SIG-M5 treated with dmso at 0.1 percent for 504 hours (cell line): ENCODE data around the gene AGAP3.

Experiments used
- DNase-seq: peaks from one replicate; lab custom pipeline; 2025; ENCODE audit not compliant: unreplicated experiment; lab: John Stamatoyannopoulos, UW

Gene AGAP3

DNA sequence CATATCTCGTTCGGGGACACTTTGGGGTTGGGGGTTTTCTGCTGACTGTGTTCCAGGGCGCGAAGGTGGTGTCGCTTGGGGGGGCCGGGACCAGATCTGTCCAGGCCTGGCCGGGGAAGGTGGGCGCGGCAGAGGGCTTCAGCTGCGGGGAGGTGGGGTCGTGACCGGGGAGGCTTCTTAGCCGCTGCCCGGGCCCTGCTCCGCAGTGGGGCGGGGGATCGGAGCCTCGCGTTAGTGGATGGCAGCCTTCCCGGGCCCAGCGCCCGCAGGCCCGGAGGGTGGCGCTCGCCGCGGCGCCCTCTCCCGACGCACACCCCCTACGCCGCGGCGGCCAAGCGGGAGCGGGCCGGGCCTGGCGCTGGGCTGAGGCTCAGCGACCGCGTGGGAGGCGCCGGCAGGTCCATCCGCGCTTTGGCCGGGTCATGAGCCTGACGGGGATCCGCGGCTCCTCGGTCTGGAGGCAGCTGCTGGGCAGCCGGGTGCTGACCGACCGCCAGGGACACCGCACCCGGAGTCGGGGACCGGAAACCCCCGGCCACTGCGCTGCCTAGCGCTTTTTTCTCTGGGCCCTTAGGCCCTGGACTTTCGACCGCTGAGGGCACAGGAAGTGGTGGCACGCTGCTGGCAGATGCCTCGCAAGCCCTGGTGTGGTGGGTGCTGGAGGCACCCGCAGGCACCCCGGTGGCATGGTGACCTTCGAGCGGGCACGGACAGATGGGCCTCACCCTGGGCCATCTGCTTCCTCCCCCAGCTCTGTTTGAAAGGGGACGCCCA, 1.2 kb downstream of the AGAP3 start:
- no peak for DNase-seq

DNA sequence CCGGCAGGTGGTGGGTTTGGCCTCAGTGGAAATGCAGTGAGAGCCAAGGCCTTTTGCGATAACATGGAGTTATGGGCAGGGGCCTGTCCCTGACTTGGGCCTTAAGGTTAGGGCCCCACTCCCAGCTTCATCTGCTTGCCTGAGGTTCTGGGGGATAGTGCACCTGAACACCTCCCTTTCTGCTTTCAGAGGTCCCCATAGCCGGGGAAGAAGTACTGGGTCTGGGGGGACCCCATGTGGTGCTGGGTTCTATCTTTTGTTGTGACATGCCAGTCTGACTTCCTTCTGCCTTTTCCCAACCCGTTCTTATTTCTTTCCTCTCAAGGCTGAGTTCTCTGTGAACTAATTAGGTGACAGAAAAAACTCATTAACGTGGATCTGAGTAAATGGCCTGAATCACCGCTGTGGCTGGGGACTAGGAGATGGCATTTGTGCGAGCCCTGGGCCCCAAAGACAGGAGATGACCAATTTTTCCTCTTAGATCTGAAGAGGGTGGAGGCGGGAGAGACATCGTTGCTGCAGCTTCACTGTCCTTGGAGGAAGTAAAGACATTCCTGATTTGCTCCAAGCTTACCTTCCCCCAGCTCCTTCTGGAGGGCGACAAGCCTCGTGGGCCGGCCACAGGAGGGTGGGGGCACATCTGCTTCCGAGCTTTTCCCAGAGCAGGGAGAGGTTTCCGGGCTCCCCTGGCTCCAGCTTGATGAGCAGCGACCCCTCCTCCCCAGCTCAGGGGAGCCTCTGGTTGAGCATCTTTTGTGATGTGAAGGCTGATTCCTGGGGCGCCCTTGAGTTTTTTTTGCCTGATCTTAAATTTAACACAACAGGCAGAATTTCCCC, 2.0 kb downstream of the AGAP3 start:
- DNase-seq: peak; percentile 49

DNA sequence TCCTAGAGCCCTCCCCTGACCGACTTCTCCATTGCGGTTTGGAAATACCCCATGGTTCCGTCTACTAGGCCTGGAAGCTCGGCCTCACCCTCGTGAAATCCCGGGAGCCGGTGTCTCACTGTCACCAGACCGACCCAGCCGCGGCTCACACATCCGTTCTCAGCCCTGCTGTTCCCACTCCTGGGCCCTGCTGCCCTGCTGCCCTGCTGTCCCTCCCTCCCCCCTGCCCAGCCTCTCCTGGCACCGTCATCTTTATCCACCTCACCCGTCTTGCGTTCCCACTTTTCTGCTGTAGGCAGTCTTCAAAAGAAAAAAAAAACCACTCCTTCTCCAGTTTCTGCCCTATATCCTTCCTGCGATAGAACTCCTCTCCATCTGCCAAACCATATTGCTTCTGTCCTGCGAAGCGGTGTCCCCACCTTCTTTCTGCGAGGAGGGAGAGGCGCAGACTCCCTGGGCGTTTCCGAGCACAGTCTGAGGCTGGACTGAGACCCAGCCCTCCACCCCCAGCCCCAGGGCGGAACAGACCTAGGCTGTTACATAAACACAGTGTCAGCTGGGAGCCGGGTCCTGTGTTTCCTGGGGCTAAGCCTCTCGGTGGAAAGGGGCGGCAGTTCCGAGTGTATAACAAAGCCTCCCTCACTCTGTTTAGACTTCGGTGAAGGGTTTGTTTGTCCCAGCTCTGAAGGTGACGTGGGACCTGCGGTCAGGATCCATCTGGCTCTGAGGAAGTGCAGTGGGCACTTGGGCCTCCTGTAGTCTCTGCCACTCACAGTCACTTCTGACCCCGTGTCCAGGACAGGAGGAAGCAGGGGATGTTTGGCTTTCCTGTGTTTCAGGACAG, 2.8 kb downstream of the AGAP3 start:
- peak; percentile 18 for DNase-seq

DNA sequence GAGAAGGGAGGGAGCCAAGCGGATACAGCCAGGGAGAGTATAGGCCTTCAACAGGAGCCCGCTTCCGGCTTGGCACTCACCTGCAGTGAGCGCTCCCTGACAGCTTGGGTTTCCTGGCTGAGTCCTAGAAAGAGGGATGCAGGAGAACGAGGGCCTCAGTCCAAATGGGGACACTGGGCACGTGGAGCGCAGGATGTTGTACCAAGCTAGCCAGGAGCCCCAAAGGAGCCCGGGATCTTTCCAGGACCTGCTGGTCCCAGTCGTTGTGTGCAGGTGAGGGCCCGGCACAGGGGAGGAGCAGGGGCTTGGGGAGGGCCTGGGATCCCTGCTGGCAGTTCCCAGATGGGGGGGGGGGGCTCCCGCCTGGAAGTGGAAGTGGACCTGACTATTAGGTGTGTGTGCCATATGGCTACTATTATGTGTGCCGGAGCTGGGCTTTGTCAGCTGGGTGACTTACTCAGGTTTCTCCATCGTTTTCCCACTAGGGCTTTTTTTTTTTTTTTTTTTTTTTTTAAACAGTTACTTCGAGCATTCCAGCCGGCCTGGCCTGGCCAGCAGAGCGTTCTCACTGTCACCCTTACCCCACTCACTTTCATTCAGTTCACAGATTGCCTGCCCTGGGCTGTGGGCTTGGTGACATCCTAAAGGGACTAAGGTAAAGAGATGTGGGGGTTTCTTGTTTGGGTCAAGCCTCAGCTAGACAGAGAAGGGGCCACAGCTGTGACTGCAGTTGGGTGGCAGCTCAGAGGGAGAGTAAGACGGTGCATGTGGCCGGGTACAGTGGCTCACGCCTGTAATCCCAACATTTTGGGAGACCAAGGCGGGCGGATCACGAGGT, 3.8 kb downstream of the AGAP3 start:
- DNase-seq: no peak

DNA sequence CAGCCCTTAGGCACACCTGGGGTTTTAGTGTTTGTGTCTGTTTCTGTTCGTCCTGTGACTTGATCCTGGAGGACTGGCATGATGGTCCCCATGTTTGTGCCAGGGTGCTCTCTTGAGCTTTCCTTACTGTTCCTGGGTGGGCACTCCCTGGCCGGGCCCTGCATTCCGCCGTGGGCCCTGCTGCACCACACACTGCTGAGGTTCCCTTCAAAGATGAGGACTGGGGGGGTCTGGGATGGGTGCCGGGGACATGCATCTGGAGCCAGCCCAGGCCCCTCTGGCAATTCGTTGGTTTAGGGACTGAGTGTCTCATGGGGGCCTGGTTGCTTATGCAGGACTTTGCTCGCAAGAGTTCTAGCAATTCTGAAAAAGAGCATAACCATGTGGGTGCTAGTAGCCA, 4.7 kb downstream of the AGAP3 start:
- no peak for DNase-seq

GRCh38 chr7:151091431-151091830, 5.2 kb downstream of the AGAP3 start:
- peak; percentile 36 for DNase-seq

GRCh38 chr7:151091988-151092387, 5.7 kb downstream of the AGAP3 start:
- DNase-seq: no peak

DNA sequence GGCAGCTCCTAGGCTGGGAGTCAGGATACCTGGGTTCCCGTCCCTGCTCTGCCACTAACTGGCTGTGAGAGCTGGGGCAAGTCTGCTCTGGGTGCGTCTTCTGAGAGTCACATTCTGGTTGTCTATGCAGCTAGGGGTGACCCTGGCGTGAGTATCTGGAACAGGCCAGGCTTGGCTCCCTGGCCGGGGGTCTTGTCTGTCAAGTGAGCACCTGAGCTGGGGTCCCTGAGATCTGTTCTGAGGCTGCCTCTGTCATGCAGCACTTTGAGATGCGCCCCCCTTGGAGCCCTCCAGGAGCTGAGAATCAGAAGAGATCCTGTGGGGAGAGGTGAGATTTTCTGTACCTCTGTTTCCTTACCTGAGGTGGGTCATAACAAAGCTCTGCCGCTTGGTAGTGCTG, 7.5 kb downstream of the AGAP3 start:
- DNase-seq: no peak

- DNase-seq: no peak
Measured at GRCh38 chr7:151094675-151095074, 8.4 kb downstream of the AGAP3 start.

DNA sequence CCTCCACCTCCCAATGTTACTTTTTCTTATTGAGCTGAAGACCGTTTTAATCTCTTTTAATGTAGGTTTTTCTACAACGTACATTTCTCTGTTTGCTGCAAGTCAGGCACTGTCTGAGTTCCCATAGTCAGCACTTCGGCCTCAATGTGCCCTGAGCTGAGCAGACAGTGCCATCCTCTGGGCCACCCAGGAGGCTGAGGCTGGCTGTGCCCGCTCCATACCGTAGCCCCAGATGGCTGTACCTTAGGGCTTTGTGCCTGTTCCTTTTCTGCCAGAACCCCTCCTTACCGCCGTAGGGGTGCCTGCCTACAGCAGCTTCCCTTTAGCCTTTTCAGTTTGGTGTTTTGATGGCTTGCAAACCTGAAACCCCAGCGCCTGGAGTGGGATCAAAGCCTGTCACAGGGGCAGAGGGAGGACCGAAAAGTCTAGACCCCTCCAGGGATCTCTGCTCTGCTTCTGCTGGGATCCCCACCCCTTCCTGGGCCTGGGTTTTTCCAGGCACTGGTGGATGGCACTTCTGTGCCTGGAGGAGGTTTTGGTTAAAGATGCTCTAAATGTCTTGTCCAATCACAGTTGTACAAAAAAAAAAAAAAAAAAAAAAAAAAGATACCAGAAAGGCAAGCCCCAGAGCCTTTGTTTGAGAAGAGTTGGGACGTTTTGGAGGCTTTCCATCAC, 9.0 kb downstream of the AGAP3 start:
- no peak for DNase-seq

- DNase-seq: no peak
Measured at GRCh38 chr7:151095828-151096475, 9.7 kb downstream of the AGAP3 start.

GRCh38 chr7:151099486-151100211, 13.4 kb downstream of the AGAP3 start:
- no peak for DNase-seq

GRCh38 chr7:151100921-151101320, 14.6 kb downstream of the AGAP3 start:
- no peak for DNase-seq

DNA sequence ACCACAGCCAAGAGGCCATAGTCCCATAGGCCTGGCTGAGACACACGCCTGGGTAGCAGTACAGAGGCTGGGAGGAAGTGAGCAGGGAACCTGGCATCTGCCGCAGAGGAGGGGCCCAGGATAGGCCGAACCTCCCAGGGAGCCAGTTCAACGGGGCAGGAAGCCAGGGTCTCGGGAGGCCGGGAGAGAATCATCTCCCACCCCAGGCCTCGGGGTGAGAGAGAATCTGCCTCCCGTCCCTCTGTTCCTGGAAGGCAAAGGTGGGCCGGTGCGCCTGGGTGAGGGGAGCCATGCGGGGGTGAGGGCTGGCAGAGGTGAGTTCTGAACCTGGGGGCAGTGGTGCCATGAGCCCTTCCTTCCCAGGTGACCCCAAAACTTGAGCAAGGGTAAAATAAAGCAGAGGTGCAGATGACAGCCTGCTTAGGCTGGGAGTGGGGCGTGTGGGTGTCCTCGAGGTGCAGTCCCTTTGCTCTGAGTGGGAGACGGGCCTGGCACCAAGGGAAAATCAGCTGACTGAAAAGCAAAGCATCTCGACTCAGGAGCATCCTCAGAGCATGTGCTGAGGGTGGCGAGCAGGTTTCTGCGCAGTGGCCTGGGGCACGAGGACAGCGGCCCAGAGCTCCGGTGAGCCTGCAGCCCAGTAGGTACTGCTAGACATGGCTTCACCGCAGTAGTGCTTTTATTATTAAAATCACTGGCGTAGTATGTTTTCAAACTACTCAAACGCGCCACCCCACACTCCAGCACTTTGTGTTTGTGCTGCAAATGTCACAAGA, 15.5 kb downstream of the AGAP3 start:
- DNase-seq: no peak

GRCh38 chr7:151102991-151103390, 16.7 kb downstream of the AGAP3 start:
- no peak for DNase-seq

DNA sequence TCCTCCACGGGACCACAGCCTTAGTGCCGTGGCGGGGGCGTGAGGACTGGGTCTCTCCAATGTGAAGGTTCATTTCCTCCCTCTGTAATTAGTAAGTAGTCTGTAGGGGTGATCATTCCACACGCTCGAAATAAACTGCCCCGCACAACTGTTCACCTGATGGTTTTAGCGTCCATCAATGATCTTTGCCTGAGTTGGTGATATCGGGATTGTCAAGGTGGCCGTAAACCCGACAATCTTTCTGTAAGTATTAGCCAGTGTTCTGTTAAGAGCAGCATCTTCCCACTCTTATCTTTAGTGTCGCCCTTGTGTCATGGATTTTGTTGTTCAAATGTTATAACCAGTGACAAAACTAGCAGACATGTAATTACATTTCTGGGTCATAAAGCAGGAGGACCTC, 17.7 kb downstream of the AGAP3 start:
- DNase-seq: no peak

- no peak for DNase-seq
Measured at GRCh38 chr7:151104411-151105235, 18.3 kb downstream of the AGAP3 start.
